Stimulated activated CD4-positive, alpha-beta T cell treated with anti-CD3 and anti-CD28 coated beads, Interleukin-2, amount 100 ng/mL, for 4 hours (primary cell): ENCODE measurements around the gene PTPN14.

Source experiments
- DNase-seq: peaks from one replicate; pipeline ENCODE4 v3.0.0-alpha.2; 2020; ENCODE audit warnings: low read depth

Gene PTPN14

DNA sequence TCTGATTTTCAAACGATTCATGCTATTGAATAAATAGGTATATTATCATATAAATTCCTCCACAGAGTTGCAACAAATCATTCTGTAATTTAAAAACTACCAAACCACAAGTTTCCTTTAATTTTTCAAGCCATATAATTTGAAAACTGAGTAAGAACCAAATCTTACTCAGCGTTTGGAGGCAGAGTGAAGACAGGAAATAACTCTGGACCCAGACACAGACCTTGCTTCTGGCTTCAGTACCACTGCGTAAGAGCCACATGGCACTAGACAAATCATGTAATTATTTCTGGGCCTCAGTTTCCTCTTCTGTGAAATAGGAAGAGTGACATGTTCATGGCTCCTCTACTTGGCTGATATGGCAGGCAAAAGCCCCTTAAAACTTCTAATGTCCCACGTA lies 188.0 kb downstream of the PTPN14 start:
- no peak for DNase-seq

DNA sequence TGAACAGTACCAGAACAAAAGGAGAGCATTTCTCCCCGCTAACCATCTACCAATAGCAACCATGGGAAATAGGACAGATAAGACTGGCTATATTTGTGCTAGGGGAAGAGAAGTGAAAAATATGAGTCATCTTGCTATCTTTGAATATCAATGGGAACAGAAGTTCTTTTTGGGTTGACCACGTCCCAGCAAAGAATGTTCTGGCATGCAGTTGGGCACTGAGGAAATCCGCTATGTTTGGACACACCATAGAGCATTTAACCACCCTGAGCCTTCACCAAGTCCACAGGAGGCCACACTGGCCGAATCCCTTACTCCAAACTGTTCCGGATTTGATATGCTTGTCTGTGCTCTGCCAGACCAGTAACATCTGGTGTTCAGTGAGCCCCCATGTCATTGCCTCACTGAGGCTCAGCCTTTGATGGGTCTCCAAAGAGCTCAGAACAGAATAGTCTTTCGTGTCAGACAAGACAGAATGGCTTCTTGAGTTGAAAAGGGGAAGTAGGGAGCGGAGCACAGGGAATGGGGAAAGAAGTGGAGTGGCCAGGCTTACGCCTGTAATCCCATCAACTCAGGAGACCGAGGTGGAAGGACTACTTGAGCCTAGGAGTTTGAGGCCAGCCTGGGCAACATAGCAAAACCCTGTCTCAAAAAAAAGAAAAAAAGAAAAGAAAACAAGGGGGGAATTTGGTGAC lies 189.1 kb downstream of the PTPN14 start:
- DNase-seq = no peak

DNA sequence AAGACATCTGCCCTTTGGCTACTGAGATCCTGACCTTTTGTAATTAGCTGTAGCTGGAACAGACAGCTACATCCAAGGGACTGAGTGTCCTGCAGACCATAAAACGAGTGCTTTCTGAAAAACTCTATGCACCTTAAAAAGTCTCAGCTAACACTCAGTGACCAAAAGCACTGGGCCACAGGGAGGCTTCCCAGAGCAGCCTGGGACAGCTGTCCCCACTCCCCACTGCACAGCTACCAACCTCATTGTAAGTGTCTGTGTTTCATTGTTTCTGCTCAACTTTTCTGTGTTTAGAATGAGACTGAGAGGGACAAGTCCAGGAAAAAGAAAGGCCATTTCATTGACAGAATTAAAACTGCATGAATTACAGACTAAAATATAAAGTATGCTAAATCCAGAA lies 189.8 kb downstream of the PTPN14 start:
- DNase-seq = no peak

DNA sequence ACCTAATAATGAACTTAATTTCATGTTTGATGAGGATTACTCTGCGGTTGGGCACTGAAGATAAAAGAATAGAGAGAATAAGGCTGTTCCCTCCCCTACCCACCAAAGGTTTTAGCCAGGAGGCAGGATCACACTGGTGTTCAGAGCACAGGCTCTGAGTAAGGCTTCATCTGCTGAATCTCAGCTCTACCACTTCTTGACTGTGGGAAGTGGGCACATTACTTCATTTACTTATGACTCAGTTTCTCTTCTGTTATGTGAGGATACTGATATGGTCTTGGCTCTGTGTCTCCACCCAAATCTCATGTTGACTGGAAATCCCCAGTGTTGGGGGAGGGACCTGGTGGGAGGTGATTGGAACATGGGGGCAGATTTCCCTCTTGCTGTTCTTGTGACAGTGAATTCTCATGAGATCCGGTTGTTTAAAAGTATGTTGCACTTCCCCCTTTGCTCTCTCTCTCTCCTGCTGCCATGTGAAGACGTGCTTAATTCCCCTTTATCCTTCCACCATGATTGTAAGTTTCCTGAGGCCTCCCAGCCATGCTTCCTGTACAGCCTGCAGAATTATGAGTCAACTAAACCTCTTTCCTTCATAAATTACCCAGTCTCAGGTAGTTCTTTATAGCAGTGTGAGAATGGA lies 190.8 kb downstream of the PTPN14 start:
- no peak for DNase-seq

DNA sequence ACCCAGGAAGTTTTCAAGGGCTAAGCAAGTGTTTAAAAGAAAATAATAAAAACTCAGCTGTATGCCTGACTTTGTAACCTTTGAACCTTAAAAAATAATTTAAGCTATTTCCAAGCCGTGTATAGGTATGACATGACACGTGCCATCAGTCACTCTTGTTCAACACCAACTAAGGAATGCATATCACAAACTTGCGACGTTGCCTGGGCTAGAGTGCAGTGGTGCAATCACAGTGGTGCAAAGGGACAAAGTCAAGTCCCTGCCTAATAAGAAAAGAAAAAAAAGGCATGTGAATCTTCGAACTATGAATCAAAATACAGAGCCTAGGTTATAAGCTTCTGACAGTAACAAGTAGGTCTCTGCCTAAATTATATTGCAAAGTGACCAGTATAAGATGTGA lies 191.3 kb downstream of the PTPN14 start:
- DNase-seq = no peak

DNA sequence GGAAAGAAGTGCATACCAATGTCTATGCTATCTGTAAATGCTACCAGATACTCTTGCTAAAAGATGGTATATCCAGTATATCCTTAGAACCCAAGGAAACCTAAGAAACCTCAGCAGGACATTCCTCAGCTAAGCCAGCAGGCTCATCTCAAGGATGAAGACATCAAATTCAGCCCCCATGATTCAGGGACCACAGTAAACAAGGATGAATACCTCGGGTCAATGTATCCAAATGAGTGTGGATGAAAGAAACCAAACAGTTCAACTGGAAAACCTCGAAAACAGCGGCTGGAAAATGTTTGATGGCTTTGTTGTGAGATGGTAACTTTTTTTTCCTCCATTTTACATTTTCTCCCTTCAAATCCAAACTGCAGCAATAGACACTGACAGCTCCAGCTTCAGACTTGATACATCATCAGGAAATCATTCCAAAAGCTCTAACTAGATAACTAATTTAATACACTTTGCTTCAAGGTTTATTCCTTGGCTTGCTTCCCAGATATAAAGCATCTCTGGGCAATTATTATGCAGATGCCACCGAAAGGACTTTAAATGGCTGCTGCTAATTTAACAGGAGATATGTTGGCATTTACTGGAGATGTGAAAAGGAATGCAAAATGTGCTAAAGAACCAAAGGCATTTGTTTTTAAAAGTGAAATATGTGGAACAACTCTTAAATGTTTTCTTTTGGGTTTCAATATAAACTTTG lies 196.8 kb downstream of the PTPN14 start:
- DNase-seq = no peak

DNA sequence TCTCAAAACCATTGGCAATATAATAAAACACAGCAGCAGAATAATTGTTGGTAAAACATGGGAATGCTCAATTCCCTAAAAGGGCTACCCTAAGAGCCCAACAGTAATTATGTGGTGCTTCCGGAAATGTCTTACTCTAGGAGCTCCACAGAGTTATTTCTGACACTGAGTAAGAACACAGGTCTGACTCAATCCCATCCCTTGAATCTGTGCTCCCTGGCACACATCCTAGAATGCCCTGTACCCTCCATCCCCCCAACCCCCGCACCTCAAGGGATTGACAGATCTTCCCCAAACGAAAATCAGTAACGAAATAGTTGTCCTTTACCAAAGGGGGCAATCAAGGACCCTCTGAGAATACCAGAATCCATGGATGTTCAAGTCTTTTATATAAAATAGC lies 198.6 kb downstream of the PTPN14 start:
- no peak for DNase-seq

DNA sequence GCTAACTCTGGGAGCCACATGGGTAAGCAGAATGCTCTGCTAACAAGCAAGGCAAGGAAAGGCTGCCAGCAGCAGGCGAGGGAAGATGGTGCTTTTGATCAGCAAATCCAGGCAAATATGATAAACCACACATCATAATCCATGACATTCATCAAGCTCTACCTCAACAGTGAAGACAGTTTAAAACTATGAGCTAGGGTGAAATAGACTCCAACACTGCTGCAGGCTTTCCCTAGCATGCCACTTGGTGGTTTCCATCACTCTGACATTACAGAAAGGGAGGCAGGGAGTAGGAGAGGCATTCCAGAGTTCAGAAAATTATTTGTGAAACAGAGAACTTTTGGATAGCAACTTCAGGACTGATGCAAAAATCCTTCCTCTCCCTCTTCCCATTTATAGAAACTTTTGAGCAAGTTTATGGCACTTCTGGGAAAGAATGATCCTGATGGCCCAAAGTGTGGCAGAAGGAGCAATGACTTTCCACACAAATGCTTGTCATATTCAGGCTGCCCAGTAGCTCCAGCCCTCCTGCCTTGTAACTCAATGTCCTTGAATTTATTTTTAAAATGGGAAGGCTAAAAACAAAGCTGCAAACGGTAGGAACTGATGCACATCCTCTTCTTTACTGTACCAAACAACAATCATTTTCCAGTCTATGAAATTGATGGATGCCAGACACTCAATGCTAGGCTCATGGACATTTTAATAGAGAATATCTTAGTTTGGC lies 199.7 kb downstream of the PTPN14 start:
- no peak for DNase-seq

DNA sequence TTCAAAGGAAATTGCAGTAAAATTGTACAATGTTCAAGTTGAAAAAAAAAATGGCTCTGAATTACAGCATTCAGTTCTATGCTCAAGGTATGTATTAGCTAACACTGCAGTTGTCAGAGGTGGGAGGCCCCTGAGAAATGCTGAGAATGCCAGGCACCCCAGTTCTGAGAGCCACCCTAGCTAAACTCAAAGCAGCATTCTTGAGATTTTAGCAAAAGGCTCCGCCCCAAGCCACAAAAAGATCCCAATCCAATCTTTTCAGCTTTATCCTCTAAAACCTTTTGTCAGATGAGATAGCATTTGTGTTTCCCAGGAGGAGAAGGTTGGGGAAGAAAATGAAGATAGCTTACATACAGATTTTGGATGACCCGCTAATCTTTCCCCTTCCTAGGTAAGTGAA lies 201.6 kb downstream of the PTPN14 start:
- no peak for DNase-seq

DNA sequence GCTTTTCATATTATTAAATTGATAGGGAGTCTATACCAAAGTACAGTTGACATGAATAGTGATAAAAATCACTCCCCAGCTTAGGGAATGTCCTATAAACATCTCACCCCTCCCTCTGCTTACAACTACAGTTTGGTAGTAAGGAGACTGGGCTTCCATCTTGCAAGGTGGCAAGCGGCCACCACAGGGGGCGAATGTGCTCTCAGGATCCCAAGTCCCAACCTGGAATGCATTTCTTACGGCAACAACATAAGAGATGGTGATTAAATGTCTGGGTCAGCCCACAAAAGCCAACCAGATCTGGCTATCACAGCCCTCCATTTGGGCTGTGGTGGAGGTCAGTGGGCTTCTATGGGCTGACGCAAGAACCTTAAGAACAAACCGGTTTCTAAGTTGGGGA lies 202.4 kb downstream of the PTPN14 start:
- DNase-seq = no peak

DNA sequence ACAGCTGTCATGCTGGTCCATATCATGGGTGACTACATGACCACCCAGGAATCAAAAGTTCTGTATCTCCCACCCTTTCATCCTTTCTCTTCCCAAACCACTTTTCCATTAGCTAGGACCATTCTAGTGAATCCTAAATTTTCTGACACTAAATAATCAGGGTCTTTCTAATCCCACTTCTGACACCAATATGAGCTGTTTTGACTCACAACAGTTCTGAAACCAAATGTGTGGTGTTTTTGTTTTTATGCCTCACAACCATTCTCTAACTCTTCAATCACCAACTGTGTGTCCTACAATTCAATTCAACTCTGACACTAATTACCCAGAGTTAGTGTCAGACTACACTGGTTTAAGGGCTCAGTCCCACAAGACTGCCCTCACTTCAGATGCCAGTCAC lies 206.5 kb downstream of the PTPN14 start:
- no peak for DNase-seq

DNA sequence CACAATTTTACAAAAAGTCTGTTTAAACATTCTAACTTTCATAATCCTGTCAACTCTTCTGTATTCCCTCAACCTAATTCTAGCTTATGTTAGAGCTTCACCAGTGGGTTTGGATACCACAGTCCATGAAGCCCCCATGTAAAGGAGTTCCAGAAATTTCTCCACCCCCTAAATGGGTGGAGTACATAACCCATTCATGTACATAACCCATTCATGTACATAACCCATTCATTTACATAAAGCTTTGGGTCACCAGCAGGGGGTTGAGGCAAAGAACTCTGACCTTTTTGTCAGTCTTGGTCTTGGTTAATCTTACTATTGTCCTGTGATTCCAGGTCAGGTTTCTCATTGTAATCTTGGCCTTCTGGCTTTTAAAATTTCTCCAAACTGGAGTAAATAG lies 208.9 kb downstream of the PTPN14 start:
- no peak for DNase-seq

DNA sequence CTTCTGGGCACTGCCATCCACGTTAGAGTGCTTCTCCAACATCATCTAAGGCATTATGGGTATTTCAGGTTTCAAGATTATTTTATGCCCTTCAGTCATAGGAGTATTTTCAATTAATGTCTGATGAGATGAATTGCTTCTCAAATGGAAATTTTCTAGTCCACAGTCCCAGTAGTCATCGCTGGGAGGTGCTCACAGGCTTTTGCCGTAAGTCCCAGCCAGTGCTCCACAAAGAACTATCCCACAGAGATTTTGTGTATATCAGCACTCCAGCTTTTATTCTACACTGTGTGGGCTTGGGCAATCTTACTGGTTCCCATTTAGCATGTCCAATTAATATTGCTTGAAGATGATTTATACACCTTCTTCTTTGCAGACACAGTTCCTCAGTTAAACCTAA lies 209.5 kb downstream of the PTPN14 start:
- DNase-seq = no peak

DNA sequence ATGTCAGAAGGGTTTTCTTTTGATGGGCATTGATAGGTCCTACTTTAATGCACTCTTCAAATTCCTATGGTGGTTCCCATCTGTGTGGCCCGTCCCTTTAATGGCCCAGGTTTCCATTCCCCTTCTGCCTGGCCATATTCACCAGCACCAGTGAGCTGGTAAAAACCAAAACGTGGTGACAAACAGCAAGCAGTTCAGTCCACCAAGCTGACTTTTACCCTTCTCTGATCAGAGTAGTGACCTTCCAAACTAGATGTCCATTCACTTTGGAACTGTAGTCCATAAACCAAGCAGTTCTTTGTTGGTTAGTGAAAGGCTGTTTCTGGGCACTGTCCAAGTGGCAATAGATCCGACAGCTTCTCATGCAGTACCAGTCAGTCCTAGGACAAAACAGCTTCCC lies 209.9 kb downstream of the PTPN14 start:
- DNase-seq = no peak

DNA sequence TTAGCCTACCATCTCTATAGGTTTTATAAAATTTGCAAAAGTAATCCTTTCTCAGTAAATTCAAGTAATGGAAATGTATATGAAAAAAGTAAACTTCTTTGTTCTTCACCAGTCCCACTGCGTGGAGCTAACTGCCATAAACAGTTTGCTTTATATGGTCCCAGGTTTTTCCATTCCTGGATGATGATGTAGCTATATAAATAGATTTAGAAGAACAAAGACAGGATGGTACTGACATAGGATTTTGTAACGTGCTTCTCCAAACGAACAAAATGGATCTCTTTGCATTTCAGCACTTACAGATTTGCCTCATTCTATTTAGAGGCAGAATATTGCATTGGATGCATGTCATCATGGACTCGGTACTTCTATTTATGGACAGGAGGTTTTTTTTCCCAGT lies 213.2 kb downstream of the PTPN14 start:
- no peak for DNase-seq

DNA sequence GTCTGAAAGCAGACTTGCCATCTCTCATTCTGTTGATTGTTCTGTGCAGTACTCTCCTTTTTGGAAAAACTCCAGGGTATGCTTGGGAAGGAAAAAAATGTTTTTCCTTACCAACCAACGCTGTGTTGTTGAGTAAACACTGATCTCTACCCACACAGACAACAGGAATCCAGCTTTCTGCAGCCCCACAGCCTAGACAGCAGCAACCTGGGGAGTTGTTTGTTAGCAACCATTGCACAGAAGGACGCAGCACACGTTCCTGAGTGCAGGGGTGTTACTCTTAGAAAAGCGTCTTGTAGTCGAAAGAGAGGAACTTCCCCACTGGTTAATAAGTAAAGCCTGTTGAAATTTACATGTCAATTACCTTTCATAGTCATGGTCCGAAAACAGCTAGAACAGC lies 213.9 kb downstream of the PTPN14 start:
- no peak for DNase-seq

DNA sequence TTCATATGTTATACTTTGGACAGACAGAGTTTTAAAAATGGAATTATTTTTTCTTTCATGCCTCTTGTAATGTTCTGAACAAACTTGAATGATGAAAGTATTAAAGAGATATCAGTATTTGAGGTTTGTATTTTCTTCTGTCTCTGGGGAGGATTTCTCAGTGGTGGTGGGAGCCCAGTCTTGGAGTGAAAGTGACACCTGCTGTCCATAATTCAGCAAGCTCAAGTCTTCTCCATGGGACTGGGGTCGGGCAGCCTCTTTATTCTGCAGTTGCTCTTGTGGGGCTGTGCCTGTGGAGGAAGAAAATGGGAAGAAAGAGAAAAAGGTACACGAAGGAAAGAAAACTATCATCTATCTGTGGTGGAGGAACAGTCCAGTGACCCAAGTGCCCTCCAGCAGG lies 214.4 kb downstream of the PTPN14 start:
- DNase-seq = no peak

DNA sequence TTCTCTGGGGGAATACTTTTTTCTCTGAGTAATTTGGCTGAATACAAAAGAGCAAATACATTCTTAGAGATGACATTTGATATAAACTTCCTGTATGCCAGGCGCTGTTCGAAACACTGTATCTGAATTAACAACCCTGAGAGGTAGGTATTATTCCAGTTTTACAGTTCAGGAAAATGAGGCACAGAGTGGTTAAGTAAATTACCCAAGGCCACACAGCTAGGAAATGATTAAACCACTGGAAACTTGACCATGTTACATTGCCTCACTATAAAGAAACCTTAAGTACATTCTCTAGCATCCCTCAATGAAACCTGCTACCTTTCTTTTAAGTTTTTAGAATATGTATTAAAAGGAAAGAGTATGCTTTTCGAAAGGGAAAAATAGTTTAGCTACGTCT lies 215.8 kb downstream of the PTPN14 start:
- DNase-seq = no peak

DNA sequence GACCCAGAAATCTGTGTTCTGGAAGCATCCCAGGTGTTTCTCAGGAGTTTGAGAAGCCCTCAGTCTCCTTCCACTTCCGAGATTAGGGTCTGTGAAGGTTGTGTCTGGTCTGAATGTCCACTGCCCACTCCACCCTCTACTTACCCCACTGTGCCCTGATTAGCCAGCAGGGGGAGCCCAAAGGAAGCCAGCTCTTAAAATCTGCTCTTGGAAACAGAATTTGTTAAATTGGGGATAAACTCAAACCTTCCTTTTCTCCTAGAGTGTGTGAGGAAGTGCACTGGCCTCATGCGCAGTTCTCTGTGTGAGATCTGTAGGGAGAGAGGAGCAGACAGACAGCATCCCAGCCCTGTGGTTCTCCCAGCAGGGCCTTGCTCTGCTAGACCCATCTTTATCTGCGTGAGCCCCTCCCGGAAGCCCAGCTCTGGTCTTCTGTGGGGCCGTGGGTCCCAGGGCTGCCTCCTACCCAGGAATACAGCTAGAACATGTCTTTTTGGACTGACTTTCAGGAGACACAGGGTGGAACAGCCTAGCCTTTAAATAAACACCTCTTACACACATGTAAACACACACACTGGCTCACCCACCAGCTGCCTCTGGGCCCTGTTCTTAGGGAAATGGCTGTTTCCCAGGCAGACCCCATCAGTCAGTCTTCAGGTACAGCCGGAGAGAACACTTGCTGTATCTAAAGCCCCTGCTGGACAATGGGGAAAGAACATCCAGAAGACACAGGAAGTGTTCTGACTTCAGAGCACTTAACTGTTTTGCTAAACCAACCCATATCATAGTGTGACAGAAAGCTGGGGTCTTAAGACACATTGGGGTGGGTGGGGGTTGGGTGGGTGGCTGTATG lies 218.2 kb downstream of the PTPN14 start:
- no peak for DNase-seq

DNA sequence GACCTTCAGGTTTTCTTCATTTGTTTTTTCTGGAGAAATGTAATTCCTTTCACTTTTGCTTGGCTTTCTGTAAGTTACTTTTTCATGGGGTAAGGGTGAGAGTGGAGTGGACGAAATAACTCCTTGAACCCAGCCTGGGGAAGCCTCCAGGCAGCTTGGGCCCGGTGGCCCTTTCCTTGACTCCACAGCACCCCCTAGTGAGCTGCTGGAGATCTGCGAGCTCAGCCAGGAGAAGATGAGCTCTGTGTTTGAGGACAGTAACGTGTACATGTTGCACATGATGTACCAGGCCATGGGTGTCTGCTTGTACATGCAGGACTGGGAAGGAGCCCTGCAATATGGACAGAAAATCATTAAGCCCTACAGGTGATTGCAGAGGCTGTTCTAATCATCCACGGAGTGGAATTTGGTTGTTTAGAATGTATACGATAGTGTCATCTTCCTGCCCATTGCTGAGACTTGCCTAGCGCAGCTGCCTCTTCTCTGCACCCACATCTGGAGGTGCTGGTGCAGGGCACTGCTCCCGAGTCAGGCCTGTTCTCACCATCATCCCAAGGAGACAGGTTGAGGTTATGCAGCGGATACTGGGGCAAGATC lies 219.5 kb downstream of the PTPN14 start:
- DNase-seq = peak; percentile 19

DNA sequence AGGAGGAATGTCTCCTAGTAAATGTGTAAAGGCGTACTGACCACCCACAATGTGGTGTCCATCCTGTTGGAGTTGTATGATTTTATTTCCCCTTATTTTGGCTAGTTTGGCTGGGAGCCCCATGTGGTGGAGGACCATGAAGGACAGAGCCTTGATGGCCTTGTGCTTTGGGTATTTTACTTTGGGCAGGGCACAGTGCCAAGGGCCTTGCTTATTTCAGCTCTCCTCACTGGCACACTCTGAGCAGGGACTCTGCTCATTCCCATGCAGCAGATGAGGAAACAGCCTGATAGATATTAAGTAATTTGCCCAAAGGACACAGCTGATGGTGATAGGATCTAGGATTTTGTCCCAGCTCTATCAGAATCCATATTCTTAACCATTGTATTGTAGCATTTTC lies 220.2 kb downstream of the PTPN14 start:
- no peak for DNase-seq

DNA sequence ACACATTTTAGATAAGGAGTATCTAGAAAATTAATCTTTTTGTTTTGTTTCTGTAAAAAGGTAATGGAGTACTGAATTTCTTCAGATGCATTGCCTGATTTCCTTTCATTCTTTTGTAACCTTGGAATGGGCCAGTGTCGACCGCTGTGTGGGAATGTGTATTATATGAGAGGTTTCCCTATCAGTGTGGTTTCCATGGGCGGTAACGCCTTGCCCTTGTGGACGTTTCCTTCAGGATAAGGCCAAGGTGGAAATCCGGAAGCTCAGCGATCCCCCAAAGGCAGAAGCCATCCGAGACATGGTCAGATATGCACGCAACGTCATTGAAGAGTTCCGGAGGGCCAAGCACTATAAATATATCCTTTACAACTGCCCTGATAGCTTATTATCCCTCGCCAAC lies 220.7 kb downstream of the PTPN14 start:
- DNase-seq = no peak
